Glomerular visceral epithelial cell (primary cell): ENCODE measurements around the gene GAK.
A peak's percentile ranks its signal among the peaks of the same experiment; 100 is the strongest.

ENCODE experiments used
- DNase-seq: peaks from one replicate; pipeline ENCODE4 v3.0.0-alpha.2; 2016; ENCODE audit errors: extremely low spot score

The GAK gene

DNA sequence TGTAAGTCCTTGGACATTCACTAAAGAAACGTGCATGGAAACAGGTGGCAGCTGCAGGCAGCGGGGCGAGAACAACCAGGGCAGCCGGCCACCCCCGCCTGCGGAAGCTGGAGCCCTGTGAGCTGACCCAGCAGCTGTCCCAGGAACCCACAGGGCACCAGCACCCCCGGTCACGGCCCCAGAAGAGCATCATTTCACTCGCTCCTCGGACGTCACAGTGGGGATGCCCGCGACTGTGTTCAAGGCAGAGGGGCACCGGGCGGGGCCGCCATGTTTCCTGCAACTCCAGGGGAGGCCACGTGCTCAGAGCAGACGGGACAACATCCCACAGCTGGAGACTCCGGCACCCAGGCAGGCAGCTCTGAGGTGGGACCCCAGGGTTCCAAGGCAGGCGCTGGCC is 61.2 kb downstream of the GAK start:
- no peak for DNase-seq

- DNase-seq: no peak
Measured at GRCh38 chr4:869776-870175, 62.3 kb downstream of the GAK start.

- DNase-seq: no peak
Measured at GRCh38 chr4:868421-868820, 63.7 kb downstream of the GAK start.

DNA sequence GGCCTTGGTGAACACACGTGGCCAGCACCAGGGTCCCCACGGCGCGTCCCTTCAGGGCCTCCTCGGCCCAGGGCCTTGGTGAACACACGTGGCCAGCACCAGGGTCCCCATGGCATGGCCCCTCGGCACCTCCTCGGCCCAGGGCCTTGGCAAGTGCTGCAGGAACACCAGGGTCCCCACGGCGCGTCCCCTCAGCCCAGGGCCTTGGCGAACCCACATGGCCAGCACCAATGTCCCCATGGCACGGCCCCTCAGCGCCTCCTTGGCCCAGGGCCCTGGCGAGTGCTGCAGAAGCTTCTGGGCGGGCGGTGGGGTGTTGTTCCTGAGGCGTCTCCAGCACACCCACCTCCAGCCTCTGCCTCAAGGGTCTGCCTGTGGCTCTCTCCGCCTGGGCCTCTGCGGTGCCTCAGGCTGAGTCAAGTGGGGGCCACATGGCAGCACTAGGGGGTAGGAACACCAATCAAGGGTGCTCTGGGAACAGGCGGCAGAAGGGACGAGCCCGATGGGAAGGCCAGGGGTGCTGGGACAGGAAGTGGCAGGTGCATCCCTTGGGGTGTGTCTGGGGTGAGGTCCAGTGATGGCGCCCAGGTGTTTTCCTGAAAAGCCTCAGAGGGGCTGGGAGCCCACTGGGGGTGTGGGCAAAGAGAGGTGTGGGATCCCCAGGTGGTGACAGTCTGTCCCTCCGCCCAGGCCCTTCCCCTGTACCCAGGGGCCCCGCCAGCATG is 64.4 kb downstream of the GAK start:
- no peak for DNase-seq

- DNase-seq: peak; percentile 7
Measured at GRCh38 chr4:866761-867390, 65.2 kb downstream of the GAK start.

DNA sequence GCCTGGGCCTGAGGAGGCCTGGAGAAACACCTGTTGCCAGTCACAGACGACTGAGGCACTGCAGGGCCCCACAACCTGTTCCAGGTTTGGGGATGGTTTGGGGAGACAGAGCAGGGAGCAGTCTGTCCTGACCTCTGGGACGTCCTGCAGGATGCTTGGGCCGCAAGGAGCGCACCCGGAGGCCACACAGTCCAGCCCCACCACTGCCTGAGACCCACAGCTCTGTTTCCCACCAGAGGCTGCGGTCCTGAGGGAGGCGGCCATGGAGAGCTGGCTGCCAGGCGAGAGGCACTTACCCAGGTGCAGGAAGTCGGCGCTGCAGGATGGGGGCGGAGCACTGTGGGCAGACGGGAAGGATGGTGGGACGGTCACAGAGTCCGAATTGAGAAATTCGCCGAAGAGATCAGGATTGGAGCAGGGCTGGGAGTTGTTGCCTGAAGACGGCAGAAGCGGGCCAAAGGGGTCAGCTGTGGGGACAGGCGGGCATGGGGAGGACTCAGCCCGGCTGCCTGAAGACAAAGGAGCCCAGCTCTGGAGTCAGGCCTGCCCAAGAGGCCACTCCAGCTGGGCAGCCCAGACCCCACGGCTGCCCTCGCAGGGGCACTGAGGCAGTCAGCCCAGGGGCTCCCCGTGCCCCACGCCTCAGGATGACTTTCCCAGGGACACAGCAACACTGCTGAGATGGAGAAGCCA is 65.9 kb downstream of the GAK start:
- no peak for DNase-seq

GRCh38 chr4:865572-865971 is 66.5 kb downstream of the GAK start:
- no peak for DNase-seq

- no peak for DNase-seq
Measured at GRCh38 chr4:865121-865465, 67.0 kb downstream of the GAK start.

DNA sequence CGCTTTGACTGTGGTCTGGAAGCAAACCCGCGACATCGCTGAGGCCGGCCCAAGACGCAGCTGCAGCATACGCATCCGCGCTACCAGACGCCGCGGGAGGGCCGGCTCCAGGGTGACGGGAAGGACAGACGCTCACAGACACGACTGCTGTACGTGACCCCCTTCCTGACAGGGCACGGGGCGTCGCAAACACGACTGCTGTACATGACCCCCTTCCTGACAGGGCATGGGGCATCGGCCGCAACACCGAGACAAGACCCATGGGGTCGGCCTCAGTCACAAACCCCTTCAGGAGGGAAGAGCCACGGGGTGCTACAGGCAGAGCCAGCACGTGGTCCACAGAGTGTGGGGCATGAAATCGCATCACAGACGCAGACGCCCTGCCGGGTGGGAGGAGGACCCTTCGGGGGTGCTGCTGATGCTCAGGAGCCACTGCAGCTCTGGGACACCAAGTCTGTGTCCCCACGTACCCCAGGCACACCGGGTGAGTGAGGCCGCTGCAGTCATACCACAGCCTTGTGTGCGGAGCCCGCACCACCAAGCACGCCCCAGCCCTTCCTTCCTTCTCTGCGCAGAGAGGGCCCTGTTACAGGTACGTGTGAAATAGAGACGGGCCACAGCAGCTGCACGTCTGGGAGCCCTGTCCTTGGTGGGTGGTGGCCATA is 67.5 kb downstream of the GAK start:
- DNase-seq: no peak

- no peak for DNase-seq
Measured at GRCh38 chr4:860561-860960, 71.6 kb downstream of the GAK start.

- DNase-seq: no peak
Measured at GRCh38 chr4:859496-859895, 72.6 kb downstream of the GAK start.

DNA sequence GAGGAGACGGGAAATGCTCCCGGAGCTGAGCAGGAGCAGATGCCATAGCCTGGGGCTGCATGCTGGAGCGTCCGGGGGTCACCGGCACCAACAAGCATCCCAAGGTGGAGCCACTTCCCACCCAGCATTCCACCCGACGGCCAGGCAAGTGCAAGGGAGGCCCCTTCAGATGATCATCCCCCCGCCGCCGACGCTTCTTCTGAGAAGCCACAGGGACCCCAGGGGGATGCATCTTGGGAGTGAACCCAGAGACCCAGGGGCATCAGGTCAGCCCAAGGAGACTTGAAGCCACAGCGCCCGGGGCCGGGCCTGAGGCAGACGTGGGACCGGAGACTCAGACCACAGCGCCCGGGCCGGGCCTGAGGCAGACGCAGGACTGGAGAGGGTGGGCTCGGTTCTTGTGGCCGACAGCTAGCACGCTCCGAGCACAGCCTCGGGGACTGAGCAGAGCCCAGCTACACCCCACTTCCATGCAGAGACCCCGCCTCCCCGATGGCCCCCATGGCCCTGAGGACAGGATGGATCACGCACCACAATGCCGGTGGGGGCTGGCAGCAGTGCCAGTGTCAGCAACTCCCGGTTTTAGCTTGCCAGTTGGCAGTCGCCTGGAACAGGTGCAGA is 73.2 kb downstream of the GAK start:
- DNase-seq: no peak

GRCh38 chr4:858041-858481 is 74.1 kb downstream of the GAK start:
- no peak for DNase-seq

DNA sequence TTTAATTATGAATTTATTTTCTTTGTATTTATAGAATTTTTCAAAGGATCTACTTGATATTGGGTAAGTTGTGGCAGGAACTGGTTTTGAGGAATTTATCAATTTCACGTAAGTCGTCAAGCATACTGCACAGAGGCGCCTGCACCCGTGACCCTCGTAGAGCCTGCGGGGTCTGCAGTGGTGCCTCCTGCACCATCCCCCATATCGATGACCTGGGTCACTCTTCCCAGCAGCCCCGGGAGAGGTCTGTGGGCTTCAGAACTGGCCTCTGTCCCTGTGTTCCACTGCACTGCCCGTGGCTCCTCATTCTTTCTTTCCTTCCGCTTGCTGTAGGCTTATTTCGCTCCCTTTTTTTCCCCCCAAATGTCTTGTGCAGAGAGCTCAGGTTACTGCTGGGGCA is 74.7 kb downstream of the GAK start:
- DNase-seq: no peak

DNA sequence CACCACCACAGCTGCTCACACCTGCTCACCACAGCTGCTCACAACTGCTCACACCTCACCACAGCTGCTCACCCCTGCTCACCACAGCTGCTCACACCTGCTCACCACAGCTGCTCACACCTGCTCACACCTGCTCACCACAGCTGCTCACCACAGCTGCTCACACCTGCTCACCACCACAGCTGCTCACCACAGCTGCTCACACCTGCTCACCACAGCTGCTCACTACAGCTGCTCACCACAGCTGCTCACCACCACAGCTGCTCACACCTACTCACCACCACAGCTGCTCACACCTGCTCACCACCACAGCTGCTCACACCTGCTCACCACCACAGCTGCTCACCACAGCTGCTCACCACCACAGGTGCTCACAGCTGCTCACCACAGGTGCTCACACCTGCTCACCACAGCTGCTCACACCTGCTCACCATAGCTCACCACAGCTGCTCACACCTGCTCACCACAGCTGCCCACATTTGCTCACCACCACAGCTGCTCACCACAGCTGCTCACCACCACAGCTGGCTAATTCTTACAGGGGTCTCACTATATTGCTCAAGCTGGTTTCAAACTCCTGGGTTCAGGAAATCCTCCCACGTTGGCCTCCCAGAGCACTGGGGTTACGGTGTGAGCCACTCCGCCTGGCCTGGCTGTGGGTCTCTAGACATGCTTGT is 75.8 kb downstream of the GAK start:
- DNase-seq: no peak

- DNase-seq: no peak
Measured at GRCh38 chr4:855880-856224, 76.3 kb downstream of the GAK start.

- no peak for DNase-seq
Measured at GRCh38 chr4:854356-854755, 77.8 kb downstream of the GAK start.

- no peak for DNase-seq
Measured at GRCh38 chr4:853416-853781, 78.7 kb downstream of the GAK start.

GRCh38 chr4:851701-852430 is 80.2 kb downstream of the GAK start:
- no peak for DNase-seq

- DNase-seq: no peak
Measured at GRCh38 chr4:850323-850945, 81.7 kb downstream of the GAK start.
